AG10803 (cell line): ENCODE data around the gene GLIPR2.
A peak's percentile ranks its signal among the peaks of the same experiment; 100 is the strongest.
"Not testable (repeated sequence)": the region's sequence is repeated elsewhere in the genome, so short reads cannot be mapped to it uniquely, and the experiment has no call there.

Source experiments
- DNase-seq: peaks from one replicate; pipeline ENCODE4 v3.0.0; 2010; ENCODE audit warnings: low read depth
- H3K4me3 ChIP-seq: 2 replicates; pipeline ENCODE4 v1.5.1; 2011; ENCODE audit warnings: mild to moderate bottlenecking, low read length, control low read depth
- TF ChIP-seq, protein P1 (sequence below): conservative IDR thresholded peaks from 2 replicates; pipeline ENCODE4 v1.5.1; 2011; ENCODE audit warnings: mild to moderate bottlenecking, low read length, control low read depth, inconsistent platforms

The GLIPR2 gene

DNA sequence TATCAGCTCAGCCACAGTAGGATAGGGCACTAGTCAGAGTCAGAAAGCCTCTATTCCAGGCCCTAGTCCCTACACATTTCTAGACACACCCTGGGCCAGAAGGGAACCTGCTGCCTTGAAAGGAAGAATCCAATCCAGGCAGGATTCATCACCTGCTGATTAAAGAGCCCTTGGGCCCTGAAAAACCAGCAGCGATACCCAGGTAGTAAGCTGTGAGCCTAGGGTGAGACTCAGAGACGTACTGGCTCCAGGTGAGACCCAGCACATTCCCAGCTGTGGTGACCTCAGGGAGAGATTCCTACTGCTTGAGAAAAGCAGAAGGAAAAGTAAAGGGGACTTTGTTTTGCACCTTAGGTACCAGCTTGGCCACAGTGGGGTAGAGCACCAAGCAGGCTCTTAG lies 37.3 kb downstream of the GLIPR2 start:
- no peak for DNase-seq
- no peak overlapping the region for H3K4me3 ChIP-seq
- TF ChIP-seq, protein P1, sequence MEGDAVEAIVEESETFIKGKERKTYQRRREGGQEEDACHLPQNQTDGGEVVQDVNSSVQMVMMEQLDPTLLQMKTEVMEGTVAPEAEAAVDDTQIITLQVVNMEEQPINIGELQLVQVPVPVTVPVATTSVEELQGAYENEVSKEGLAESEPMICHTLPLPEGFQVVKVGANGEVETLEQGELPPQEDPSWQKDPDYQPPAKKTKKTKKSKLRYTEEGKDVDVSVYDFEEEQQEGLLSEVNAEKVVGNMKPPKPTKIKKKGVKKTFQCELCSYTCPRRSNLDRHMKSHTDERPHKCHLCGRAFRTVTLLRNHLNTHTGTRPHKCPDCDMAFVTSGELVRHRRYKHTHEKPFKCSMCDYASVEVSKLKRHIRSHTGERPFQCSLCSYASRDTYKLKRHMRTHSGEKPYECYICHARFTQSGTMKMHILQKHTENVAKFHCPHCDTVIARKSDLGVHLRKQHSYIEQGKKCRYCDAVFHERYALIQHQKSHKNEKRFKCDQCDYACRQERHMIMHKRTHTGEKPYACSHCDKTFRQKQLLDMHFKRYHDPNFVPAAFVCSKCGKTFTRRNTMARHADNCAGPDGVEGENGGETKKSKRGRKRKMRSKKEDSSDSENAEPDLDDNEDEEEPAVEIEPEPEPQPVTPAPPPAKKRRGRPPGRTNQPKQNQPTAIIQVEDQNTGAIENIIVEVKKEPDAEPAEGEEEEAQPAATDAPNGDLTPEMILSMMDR = no peak

DNA sequence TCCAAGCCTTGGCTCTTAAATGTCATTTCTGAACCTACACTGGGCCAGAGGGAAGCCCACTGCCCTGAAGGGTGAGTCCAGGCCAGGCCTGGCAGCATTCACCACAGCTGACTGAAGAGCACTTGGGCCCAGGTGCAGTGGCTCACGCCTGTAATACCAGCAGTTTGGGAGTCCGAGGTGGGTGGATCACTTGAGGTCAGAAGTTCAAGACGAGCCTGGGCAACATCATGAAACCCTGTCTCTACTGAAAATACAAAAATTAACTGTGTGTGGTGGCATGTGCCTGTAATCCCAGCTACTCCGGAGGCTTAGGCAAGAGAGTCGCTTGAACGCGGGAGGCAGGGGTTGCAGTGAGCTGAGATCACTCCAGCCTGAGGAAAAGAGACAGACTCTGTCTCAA lies 37.7 kb downstream of the GLIPR2 start:
- DNase-seq = no peak
- H3K4me3 ChIP-seq = no peak overlapping the region
- TF ChIP-seq, protein P1 = no peak

DNA sequence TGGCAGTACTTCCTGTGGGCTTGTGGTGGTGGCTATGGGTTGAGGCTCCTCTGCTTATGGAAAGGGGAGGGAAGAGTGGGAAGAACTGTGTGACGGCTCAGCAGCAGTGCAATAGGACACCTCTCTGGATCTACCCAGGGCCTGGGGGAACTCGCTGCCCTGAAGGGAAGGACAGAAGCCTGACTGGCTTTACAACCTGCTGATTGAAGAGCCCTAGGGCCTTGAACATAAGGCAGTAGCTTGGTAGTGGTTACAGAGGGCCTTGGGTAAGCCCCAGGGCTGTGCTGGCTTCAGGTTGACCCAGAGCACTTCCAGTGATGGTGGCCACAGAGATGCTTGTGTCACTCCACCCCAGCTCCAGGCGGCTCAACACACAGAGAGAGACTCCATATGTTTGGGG lies 38.2 kb downstream of the GLIPR2 start:
- H3K4me3 ChIP-seq = no peak overlapping the region
- TF ChIP-seq, protein P1 = no peak
- DNase-seq = no peak

DNA sequence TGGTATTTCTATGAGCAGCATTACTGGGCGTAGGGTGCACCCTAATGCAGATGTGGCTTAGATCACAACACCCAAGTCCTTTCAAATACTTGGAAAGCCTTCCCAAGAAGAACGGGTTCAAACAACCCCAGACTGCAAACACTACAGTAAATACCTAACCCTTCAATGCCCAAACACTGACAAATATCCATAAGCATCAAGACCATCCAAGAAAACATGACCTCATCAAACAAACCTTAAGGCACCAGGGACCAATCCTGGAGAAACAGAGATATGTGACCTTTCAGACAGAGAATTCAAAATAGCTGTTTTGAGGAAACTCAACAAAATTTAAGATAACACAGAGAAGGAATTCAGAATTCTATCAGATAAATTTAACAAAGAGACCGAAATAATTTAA lies 38.7 kb downstream of the GLIPR2 start:
- H3K4me3 ChIP-seq, DNase-seq: not testable (repeated sequence)

DNA sequence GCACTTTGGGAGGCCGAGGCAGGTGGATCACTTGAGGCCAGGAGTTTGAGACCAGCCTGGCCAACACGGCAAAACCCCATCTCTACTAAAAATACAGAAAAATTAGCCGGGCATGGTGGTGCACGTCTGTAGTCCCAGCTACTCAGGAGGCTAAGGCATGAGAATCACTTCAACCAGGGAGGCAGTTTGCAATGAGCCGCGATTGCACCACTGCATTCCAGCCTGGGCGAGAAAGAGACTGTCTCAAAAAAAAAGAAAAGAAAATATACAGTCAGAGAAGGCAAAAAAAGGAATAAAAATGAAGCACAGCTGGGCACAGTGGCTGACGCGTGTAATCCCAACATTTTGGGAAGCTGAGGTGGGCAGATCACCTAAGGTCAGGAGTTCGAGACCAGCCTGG lies 40.0 kb downstream of the GLIPR2 start:
- DNase-seq, H3K4me3 ChIP-seq: not testable (repeated sequence)

DNA sequence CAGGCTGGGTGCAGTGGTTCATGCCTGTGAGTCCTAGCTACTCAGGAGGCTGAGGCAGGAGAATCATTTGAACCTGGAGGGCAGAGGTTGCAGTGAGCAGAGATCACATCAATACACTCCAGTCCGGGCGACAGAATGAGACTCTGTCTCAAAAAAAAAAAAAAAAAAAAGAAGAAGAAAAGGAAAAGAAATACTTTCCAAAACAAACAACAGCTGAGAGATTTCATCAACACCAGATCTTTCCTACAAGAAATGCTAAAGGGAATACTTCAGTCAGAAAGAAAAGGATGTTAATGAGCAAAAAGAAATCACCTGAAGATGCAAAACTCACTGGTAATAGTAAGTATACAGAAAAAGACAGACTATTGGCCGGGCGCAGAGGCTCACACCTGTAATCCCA lies 41.0 kb downstream of the GLIPR2 start:
- TF ChIP-seq, protein P1 = no peak
- H3K4me3 ChIP-seq = no peak overlapping the region
- DNase-seq = no peak

DNA sequence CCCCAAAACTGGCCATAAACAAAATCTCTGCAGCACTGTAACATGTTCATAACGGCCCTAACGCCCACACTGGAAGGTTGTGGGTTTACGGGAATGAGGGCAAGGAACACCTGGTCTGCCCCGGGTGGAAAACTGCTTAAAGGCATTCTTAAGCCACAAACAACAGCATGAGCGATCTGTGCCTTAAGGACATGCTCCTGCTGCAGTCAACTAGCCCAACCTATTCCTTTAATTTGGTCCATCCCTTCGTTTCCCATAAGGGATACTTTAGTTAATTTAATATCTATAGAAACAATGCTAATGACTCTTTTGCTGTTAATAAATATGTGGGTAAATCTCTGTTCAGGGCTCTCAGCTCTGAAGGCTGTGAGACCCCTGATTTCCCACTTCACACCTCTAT lies 43.7 kb downstream of the GLIPR2 start:
- H3K4me3 ChIP-seq, DNase-seq: not testable (repeated sequence)

DNA sequence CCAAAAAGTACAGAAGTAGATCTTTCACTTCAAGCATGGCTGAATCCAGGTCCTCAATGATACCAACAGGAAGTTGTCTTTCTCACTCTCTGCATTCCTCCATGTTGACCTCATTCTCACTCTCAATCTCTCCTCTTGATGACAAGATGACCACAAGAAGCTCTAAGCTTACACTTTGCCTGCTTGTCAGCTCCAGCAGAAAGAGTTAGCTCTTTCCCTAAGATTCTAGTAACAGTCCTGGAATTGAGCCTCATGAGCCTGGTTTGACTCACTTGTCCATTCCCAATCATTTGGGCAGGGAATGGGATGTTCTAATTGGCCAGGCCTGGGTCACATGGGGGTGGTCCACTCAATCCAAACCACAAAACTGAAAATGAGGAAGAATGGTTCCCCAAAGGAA lies 50.9 kb downstream of the GLIPR2 start:
- no peak overlapping the region for H3K4me3 ChIP-seq
- DNase-seq = peak; percentile 93
- TF ChIP-seq, protein P1 = no peak

DNA sequence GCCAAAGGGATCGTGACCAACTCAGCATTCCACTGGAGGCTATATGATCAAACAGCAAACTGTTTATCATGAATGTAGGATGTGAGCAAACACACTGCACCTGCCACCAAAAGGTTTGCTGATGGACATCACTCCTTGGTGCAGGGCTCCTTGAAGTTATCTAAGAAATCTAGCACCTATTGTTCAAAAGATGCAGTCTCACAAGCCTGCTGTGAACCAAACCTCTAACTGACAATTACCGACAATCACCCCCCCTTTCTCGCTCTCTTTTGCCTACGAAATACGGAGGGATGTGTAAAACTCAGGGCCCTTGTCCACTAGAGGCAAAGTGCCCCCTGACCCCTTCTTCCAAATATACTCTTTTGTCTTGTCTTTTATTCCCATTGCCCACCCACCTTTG lies 51.7 kb downstream of the GLIPR2 start:
- TF ChIP-seq, protein P1 = no peak
- no peak for DNase-seq
- H3K4me3 ChIP-seq = no peak overlapping the region
